K562 (cell line): ENCODE measurements around the gene SBF1. TPM values are rescaled to one million over a fixed set of nuclear protein-coding genes. Genes with fewer than 3 reads are reported as not detected.

ENCODE experiments used
- ATAC-seq: fragments of 200-7000 bp; cut with Tn5 transposase; 3 replicates; pipeline ENCODE4 v1.9.1; 2020; ENCODE audit warnings: moderate library complexity
- BruUV-seq: library from RNA; stranded (reverse); fragments of 400-500 nt; replicated peaks from 2 replicates; lab custom pipeline; 2021; lab: Mats Ljungman, UMichigan
- CTCF ChIA-PET: fragments of 300-600 bp; formaldehyde crosslinking; extraction: SDS; loops from one replicate; lab custom pipeline; 2021; ENCODE audit warnings: low intra/inter-chr PET ratio; lab: Yijun Ruan, JAX
- POLR2A ChIA-PET: fragments of 300-600, 350-650 bp; sonication (Branson Sonifier 250); formaldehyde crosslinking; extraction: SDS; loops from one replicate; lab custom pipeline; 2021; ENCODE audit warnings: antibody characterized with exemption, inconsistent platforms; lab: Yijun Ruan, JAX
- DNase-seq, 4 experiments: peaks; one replicate each; pipeline versions ENCODE4 v3.0.0 to v3.0.0-alpha.2; 2011 to 2018; ENCODE audit warnings: low spot score in 3 of 4, mixed read lengths in 3 of 4; ENCODE audit errors: extremely low read depth in 1 of 4
- FAIRE-seq: peaks from 2 replicates; lab custom pipeline; 2011; peaks lifted over from hg19 to GRCh38; lab: Jason Lieb, UNC
- H2AFZ ChIP-seq: 2 replicates; pipeline ENCODE4 v1.6.0; 2011; ENCODE audit warnings: low read depth, low read length, control low read depth, inconsistent platforms
- H3K27ac ChIP-seq: fragments of 200-600 bp; 3 replicates; pipeline ENCODE4 v1.8.0; 2011; ENCODE audit warnings: low read depth, mild to moderate bottlenecking, control low read depth, inconsistent platforms, low read length, moderate library complexity, mixed read lengths; ENCODE audit errors: extremely low read depth
- H3K27me3 ChIP-seq, 2 experiments: fragments of 300-600 bp in 1 of 2; 2 replicates in 1 of 2; 3 replicates in 1 of 2; pipeline versions ENCODE4 v1.6.0 to v1.8.0; 2011; ENCODE audit warnings: inconsistent platforms in 2 of 2, low read length in 2 of 2, mild to moderate bottlenecking in 1 of 2, mixed read lengths in 1 of 2, moderate library complexity in 1 of 2; ENCODE audit not compliant: control insufficient read depth in 2 of 2, insufficient read depth in 2 of 2
- H3K36me3 ChIP-seq: fragments of 300-600 bp; 3 replicates; pipeline ENCODE4 v1.8.0; 2011; ENCODE audit warnings: mild to moderate bottlenecking, low read length, inconsistent platforms; ENCODE audit not compliant: control insufficient read depth, insufficient read depth
- H3K4me1 ChIP-seq, 2 experiments: fragments of 200-600 bp in 1 of 2; replicated peaks in 1 of 2; 2 replicates in 1 of 2; 3 replicates in 1 of 2; pipeline versions ENCODE4 v1.5.1 to v1.8.0; 2011; ENCODE audit warnings: inconsistent platforms in 2 of 2, low read length in 2 of 2, mild to moderate bottlenecking in 1 of 2, mixed read lengths in 1 of 2, moderate library complexity in 1 of 2; ENCODE audit not compliant: control insufficient read depth in 2 of 2, insufficient read depth in 2 of 2
- H3K4me2 ChIP-seq: 2 replicates; pipeline ENCODE4 v1.6.1; 2011; ENCODE audit warnings: low read length, control low read depth, inconsistent platforms, mixed read lengths; ENCODE audit not compliant: insufficient read depth
- H3K4me3 ChIP-seq: fragments of 200-600 bp; sonication (generic), shearing (Covaris generic); 2 replicates; pipeline ENCODE4 v1.5.1; 2016; ENCODE audit warnings: control low read depth, inconsistent platforms
- H3K79me2 ChIP-seq: fragments of 200-600 bp; 3 replicates; pipeline ENCODE4 v1.8.0; 2011; ENCODE audit warnings: low read length, inconsistent platforms; ENCODE audit not compliant: control insufficient read depth, insufficient read depth
- H3K9ac ChIP-seq, 2 experiments: 2 replicates each; pipeline versions ENCODE4 v1.6.0 to v1.6.1; 2011; ENCODE audit warnings: low read depth in 2 of 2, low read length in 2 of 2, control low read depth in 1 of 2, inconsistent platforms in 1 of 2, mild to moderate bottlenecking in 1 of 2, mixed read lengths in 1 of 2; ENCODE audit not compliant: insufficient read depth in 1 of 2
- H3K9me1 ChIP-seq: one replicate; pipeline ENCODE4 v1.6.0; 2011; ENCODE audit warnings: inconsistent platforms, mild to moderate bottlenecking, low read length, moderate library complexity; ENCODE audit not compliant: control insufficient read depth, insufficient read depth
- H3K9me3 ChIP-seq: replicated peaks from 2 replicates; pipeline ENCODE4 v1.5.1; 2011; ENCODE audit warnings: low read depth, low read length, inconsistent platforms; ENCODE audit not compliant: control insufficient read depth, insufficient read depth
- H4K20me1 ChIP-seq: replicated peaks from 2 replicates; pipeline ENCODE4 v1.6.1; 2011; ENCODE audit warnings: low read length, inconsistent platforms, mixed read lengths; ENCODE audit not compliant: control insufficient read depth, insufficient read depth
- CHD2 ChIP-seq: IDR thresholded peaks from 2 replicates; pipeline ENCODE4 v1.6.1; 2011; ENCODE audit warnings: low read depth, low read length
- DACH1 ChIP-seq: fragments of 450-650 bp; IDR thresholded peaks from 2 replicates; pipeline ENCODE4 v1.6.1; 2018; ENCODE audit not compliant: partially characterized antibody
- POLR2G ChIP-seq: fragments of 200-400 bp; formaldehyde crosslinking; IDR thresholded peaks from 2 replicates; pipeline ENCODE4 v1.6.1; 2017; ENCODE audit warnings: low read depth, mild to moderate bottlenecking, antibody characterized with exemption, low read length, moderate library complexity
- ZFX ChIP-seq: sonication (generic); formaldehyde crosslinking; IDR thresholded peaks from 2 replicates; pipeline ENCODE4 v1.8.0; 2022; ENCODE audit warnings: mild to moderate bottlenecking, missing genetic modification reagents, moderate library complexity
- WGBS: fragments of 100-300 bp; shearing (Covaris generic); methylation state at CpG from one replicate; pipeline ENCODE4 v1.1.6; 2016; ENCODE audit warnings: low coverage, mixed read lengths; ENCODE audit not compliant: insufficient coverage; ENCODE audit errors: missing lambda C conversion rate; 5-methylcytosine and 5-hydroxymethylcytosine counted together
- in situ Hi-C: fragments of 300-500 bp; cut with MboI; formaldehyde crosslinking; loops from 4 replicates; pipeline ENCODE4 v1.15.0; 2018; ENCODE audit warnings: inconsistent platforms, mixed read lengths
- intact Hi-C: fragments of 100-400 bp; cut with micrococcal nuclease; formaldehyde crosslinking; loops from 2 replicates; pipeline ENCODE4 v1.14.2; 2022
- polyA plus RNA-seq, 8 experiments: library from polyadenylated mRNA; depleted of rRNA in 4 of 8; stranded (reverse) in 5 of 8; unstranded in 3 of 8; fragments of >200 nt; fragmentation: Nextera tagmentation in 2 of 8; fragmentation: Illumina TruSeq in 1 of 8; extraction: Ambion mirVana in 2 of 8; extraction: Trizol in 1 of 8; gene quantifications; 2 replicates each; pipeline versions ENCODE4 v1.2.1 to v1.2.3, GENCODE V29; 2011 to 2014; ENCODE audit warnings: inconsistent platforms in 1 of 8, missing spikeins in 1 of 8
- total RNA-seq, 7 experiments: library from RNA; depleted of rRNA in 6 of 7; stranded (reverse); fragments of >200 nt in 6 of 7; fragmentation: Illumina TruSeq in 2 of 7; extraction: Trizol in 2 of 7; gene quantifications; 2 replicates each; pipeline versions ENCODE4 v1.2.1 to v1.2.3, GENCODE V29; 2011 to 2021; ENCODE audit warnings: low replicate concordance in 1 of 7
- TF ChIP-seq, protein P1 (sequence below): fragments of 250-450 bp; sonication (Bioruptor Pico); IDR thresholded peaks from 2 replicates; pipeline ENCODE4 v1.5.0; 2021; ENCODE audit warnings: mild to moderate bottlenecking, borderline replicate concordance
- TF ChIP-seq, protein P2 (sequence below): fragments of 450-650 bp; IDR thresholded peaks from 2 replicates; pipeline ENCODE4 v1.6.1; 2016; ENCODE audit warnings: borderline replicate concordance

The SBF1 gene
- total and polyA plus RNA-seq, 9 of the 15 experiments (the other 6 are each of a cell fraction or from before 2014, with no cell fraction given): 0.44 to 50.4 (median 11.4) TPM

DNA sequence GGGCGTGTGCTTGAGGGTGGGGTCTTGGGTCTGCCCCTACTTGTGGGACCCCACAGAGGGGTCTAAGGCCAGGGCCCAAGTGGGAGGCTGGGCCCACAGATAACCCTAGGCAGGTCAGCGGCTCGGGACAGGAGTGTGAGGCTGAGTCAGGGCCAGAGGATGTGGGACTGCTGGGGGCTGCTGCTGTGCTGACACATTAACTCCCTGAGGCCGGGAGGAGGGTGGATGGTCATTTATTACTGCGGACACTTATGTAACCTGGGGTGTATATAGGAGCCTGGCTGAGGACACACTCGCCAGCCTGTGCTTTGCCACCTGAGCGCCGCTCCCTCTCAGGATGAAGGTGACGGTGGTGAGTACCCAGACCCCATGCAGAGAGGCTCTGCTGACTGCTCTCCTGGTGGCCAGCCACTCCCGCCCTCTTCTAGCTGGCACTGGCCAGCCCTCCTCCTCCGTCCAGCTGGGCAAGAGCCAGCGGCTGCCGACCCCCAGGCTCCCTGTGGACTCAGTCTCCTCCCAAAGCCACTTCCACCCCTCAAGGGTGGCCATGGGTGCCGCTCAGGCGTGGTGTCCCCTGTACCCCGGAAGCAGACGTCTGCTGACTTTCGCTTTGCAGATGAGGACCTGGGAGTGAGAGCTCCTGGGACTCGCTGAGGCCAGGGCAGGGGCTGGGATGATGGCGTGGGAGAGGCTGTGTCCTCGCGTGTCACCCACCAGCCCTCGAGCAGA is 11.9 kb upstream of the SBF1 start, which contains the start of gene MIOX (continued):
- TF ChIP-seq POLR2G (peak; percentile 58), ZFX (CRISPR knock-in tag) (no peak)

DNA sequence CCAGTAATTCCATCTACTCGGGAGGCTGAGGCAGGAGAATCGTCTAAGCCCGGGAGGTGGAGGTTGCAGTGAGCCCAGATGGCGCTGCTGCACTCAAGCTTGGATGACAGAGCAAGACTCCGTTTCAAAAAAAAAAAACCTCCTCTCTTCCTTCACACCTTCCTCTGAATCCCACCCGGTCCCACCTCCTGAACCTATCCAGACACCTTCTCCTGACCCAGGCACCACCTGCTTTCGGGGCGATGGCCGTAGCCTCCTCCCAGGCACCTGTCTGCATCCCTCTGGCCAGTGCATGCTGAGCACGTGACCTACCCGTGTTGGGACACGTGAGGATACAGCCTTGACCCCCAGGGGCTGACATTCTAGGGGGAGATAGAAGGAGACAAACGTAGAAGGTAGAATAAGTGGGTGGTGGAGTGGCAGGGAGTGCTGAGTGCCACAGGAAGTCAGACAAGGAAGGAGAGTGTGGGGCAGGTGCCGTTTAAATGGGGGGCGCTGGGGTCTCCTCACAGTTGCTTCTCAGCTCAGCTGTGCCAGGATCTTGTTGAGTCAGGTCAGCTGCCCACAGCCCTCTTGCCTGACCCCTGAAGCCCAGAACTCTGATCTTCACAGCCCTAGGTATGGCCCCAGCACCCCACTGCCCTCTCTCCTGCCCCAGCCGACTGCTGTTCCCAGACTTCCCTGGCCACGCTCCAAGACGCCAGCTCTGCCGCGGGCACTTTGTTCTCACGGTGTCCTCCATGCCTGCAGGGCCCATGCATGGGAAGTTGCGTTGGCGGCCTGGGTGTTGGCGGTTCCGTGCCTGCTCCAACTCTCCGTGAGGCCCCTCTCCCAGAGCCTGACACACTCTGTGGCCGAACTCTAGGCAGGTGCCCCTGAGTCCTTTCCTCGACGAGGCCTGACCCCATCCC is 10.6 kb upstream of the SBF1 start:
- CTCF ChIA-PET: no interaction called here
- Histone ChIP-seq H3K27me3 (no peaks in the 10 kb centered on the region), H4K20me1 (no peaks in the 10 kb centered on the region), H3K79me2 (no peaks in the 10 kb centered on the region), H2AFZ (peak overlapping the region; percentile 45; the same call in 1 of the 2 replicates), H3K4me1 (peaks cover 4 to 65% of the 10 kb centered on the region in 2 experiments; a peak in 3 of 5 replicates), H3K9me3 (no peaks in the 10 kb centered on the region), H3K27ac (no peak overlapping the region), H3K9me1 (no peaks in the 10 kb centered on the region), H3K4me2 (0 out of 2 replicates have a peak overlapping the region, but pooled peaks have one; percentile 11), H3K36me3 (no peaks in the 10 kb centered on the region), H3K4me3 (no peak overlapping the region), H3K9ac (no peak overlapping the region)
- 38% methylated on average over 23 of the region's 29 CpGs for WGBS
- DNase-seq (peak in 1 of 4 experiments; percentile 16), FAIRE-seq (no peak), ATAC-seq (peak; percentile 31)
- in situ Hi-C loops (no loop called here), intact Hi-C loops (no loop called here)
- BruUV-seq: no TSS peak
- POLR2A ChIA-PET: interaction anchor here (0.6 to 1.4 kb wide), 6 partner anchors 13 to 331 kb away, joined by 3 to 6 read pairs (median 3); no protein-coding TSS in a partner anchor
- TF ChIP-seq, protein P1, sequence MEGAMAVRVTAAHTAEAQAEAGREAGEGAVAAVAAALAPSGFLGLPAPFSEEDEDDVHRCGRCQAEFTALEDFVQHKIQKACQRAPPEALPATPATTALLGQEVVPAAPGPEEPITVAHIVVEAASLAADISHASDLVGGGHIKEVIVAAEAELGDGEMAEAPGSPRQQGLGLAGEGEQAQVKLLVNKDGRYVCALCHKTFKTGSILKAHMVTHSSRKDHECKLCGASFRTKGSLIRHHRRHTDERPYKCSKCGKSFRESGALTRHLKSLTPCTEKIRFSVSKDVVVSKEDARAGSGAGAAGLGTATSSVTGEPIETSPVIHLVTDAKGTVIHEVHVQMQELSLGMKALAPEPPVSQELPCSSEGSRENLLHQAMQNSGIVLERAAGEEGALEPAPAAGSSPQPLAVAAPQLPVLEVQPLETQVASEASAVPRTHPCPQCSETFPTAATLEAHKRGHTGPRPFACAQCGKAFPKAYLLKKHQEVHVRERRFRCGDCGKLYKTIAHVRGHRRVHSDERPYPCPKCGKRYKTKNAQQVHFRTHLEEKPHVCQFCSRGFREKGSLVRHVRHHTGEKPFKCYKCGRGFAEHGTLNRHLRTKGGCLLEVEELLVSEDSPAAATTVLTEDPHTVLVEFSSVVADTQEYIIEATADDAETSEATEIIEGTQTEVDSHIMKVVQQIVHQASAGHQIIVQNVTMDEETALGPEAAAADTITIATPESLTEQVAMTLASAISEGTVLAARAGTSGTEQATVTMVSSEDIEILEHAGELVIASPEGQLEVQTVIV (CRISPR knock-in tag): no peak
- TF ChIP-seq DACH1 (no peak), CHD2 (no peak)
- TF ChIP-seq, protein P2, sequence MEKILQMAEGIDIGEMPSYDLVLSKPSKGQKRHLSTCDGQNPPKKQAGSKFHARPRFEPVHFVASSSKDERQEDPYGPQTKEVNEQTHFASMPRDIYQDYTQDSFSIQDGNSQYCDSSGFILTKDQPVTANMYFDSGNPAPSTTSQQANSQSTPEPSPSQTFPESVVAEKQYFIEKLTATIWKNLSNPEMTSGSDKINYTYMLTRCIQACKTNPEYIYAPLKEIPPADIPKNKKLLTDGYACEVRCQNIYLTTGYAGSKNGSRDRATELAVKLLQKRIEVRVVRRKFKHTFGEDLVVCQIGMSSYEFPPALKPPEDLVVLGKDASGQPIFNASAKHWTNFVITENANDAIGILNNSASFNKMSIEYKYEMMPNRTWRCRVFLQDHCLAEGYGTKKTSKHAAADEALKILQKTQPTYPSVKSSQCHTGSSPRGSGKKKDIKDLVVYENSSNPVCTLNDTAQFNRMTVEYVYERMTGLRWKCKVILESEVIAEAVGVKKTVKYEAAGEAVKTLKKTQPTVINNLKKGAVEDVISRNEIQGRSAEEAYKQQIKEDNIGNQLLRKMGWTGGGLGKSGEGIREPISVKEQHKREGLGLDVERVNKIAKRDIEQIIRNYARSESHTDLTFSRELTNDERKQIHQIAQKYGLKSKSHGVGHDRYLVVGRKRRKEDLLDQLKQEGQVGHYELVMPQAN: no peak
